Testis (tissue), 3 donors: ENCODE results near the gene SLC38A3. TPM values are rescaled to one million over a fixed set of nuclear protein-coding genes. Genes with fewer than 3 reads are reported as not detected.

Experiments used
- DNase-seq: peaks from one replicate; pipeline ENCODE4 v3.0.0-alpha.2; 2019
- H3K27ac ChIP-seq, 2 donors: fragments of 200-600 bp; sonication (generic); one replicate each; pipeline ENCODE4 v1.5.1; 2019
- H3K27me3 ChIP-seq: fragments of 200-600 bp; sonication (generic); one replicate; pipeline ENCODE4 v1.5.1; 2019
- H3K36me3 ChIP-seq: fragments of 200-600 bp; sonication (generic); one replicate; pipeline ENCODE4 v1.5.1; 2017; ENCODE audit warnings: low read depth; ENCODE audit errors: missing control alignments
- H3K4me1 ChIP-seq: fragments of 200-600 bp; sonication (generic); one replicate; pipeline ENCODE4 v1.5.1; 2019
- H3K4me3 ChIP-seq, 2 donors: fragments of 200-600 bp; sonication (generic); one replicate each; pipeline ENCODE4 v1.5.1; 2017 to 2019
- H3K9me3 ChIP-seq: fragments of 200-600 bp; sonication (generic); one replicate; pipeline ENCODE4 v1.5.1; 2017
- POLR2A ChIP-seq: fragments of 450-650 bp; IDR thresholded peaks from one replicate; pipeline ENCODE4 v1.6.1; 2017; ENCODE audit warnings: antibody characterized with exemption, mild to moderate bottlenecking, moderate library complexity
- WGBS, 2 donors: methylation state at CpG; one replicate each; pipeline ENCODE4 v1.1.5; 2018; 5-methylcytosine and 5-hydroxymethylcytosine counted together
- intact Hi-C: fragments of 100-400 bp; cut with DNase I; formaldehyde crosslinking; loops from one replicate; pipeline ENCODE4 v1.15.1; 2023; ENCODE audit warnings: low total_unique reads
- polyA plus RNA-seq: library from polyadenylated mRNA; stranded (reverse); fragments of 350-450 nt; fragmentation: Illumina TruSeq; extraction: RNeasy Lipid Tissue Mini Kit (QIAGEN cat#74804); gene quantifications from one replicate; pipeline ENCODE4 v1.2.3, GENCODE V29; 2014; ENCODE audit warnings: low read depth, low replicate concordance; ENCODE audit not compliant: insufficient read depth
- total RNA-seq, 2 donors: library from RNA; depleted of rRNA; stranded (reverse); fragments of >200 nt; gene quantifications; one replicate each; pipeline ENCODE4 v1.2.3, GENCODE V29; 2016
- TF ChIP-seq, protein P1 (sequence below), 3 experiments: fragments of 450-650 bp in 2 of 3; fragments of 200-600 bp in 1 of 3; sonication (generic) in 1 of 3; IDR thresholded peaks; one replicate each; pipeline ENCODE4 v1.5.1; 2016 to 2019; ENCODE audit warnings: antibody characterized with exemption in 3 of 3, mild to moderate bottlenecking in 2 of 3, moderate library complexity in 1 of 3

SLC38A3 gene
- total and polyA plus RNA-seq, 3 donors from 2014 or later: 3.4 to 5.4 (median 4.3) TPM

DNA sequence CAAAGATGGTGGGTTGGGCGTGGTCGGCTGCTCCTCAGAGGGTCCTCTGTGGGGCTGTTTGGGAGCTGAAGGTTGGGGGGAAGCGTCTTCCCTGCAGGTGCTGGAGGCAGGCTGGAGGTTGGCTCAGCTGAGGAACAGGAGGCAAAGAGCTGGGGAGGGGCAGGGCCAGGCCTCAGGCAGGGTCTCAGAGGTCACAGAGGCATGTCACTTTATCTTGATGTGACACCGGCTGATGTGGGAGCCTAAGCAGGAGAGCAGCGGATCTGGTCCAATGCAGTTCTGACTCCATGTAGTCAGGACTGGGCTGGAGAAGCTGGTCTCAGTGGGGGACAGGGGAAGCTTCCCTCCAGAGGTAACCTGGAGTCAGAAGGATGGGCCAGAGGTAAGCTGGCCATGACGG lies 21.3 kb upstream of the SLC38A3 start:
- TF ChIP-seq, protein P1, sequence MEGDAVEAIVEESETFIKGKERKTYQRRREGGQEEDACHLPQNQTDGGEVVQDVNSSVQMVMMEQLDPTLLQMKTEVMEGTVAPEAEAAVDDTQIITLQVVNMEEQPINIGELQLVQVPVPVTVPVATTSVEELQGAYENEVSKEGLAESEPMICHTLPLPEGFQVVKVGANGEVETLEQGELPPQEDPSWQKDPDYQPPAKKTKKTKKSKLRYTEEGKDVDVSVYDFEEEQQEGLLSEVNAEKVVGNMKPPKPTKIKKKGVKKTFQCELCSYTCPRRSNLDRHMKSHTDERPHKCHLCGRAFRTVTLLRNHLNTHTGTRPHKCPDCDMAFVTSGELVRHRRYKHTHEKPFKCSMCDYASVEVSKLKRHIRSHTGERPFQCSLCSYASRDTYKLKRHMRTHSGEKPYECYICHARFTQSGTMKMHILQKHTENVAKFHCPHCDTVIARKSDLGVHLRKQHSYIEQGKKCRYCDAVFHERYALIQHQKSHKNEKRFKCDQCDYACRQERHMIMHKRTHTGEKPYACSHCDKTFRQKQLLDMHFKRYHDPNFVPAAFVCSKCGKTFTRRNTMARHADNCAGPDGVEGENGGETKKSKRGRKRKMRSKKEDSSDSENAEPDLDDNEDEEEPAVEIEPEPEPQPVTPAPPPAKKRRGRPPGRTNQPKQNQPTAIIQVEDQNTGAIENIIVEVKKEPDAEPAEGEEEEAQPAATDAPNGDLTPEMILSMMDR (IDR thresholded peaks at IDR 0.05): no peak
- TF ChIP-seq POLR2A: no peak
- 87 to 92% methylated on average over 6 of the region's 6 CpGs for WGBS, 2 donors
- no peaks in the 10 kb centered on the region for H3K36me3 ChIP-seq

DNA sequence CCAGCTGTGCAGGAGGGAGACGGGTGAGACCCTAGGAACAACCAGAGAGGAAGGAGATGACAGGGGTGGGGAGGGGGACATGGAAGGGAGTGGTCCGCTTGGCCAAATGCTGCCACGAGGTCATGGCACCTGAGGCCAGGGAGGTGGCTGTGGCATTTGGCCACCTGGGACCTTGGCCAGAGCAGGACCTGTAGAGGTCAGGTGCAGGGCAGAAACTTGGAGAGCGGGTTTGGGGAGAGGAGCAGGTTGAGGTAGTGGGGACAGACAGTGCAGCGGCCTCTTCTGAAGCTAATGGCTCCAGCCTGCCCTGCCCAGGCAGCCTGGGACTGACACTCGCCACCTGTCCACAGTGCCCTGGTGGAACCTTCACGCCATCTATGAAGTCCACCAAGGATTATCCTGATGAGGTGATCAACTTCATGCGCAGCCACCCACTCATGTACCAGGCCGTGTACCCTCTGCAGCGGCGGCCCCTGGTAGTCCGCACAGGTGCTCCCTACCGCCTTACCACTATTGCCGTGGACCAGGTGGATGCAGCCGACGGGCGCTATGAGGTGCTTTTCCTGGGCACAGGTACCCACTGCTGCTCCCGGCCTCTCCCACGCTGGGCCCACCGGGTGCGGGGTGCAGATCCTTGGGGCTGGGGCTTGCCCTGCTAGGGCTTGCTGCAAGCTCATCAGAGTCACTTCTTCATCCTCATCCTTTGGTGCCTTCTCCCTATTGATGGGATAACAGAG lies 20.7 kb upstream of the SLC38A3 start:
- DNase-seq: no peak
- WGBS, 2 donors: 93 to 96% methylated on average over 19 to 21 of the region's 21 CpGs
- Histone ChIP-seq H3K9me3 (no peaks in the 10 kb centered on the region), H3K27me3 (no peaks in the 10 kb centered on the region), H3K36me3 (no peaks in the 10 kb centered on the region), H3K27ac (no peak overlapping the region), H3K4me1 (no peaks in the 10 kb centered on the region), H3K4me3 (no peak overlapping the region)
- intact Hi-C loops: no loop called here
- TF ChIP-seq, protein P1 (IDR thresholded peaks at IDR 0.05): no peak
- TF ChIP-seq POLR2A: no peak

More for the DNA sequence above, 21.3 kb upstream of the SLC38A3 start:
- no peak for DNase-seq
- no peak overlapping the region for H3K27ac ChIP-seq
- intact Hi-C loops: no loop called here
- H3K4me1 ChIP-seq: no peaks in the 10 kb centered on the region
- no peaks in the 10 kb centered on the region for H3K9me3 ChIP-seq
- H3K4me3 ChIP-seq: no peak overlapping the region
- no peaks in the 10 kb centered on the region for H3K27me3 ChIP-seq

DNA sequence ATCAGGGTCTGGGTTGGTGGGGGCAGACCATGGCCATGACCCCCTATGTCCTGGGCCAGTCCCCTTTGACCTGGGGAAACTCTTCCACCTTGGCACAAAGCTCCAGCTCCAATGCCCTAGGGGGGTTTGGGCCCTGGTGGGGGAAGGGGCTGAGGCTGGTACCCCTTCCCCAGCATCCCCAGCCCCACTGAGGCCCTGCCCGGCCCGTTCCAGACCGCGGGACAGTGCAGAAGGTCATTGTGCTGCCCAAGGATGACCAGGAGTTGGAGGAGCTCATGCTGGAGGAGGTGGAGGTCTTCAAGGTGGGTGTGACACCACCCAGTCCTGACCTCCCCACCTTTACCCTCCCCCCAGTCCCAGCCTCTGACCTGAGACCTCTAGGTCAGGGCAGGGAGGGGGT lies 19.8 kb upstream of the SLC38A3 start:
- no peaks in the 10 kb centered on the region for H3K4me1 ChIP-seq
- no peaks in the 10 kb centered on the region for H3K9me3 ChIP-seq
- H3K36me3 ChIP-seq: no peaks in the 10 kb centered on the region
- no peak overlapping the region for H3K4me3 ChIP-seq
- H3K27me3 ChIP-seq: no peaks in the 10 kb centered on the region
- TF ChIP-seq, protein P1 (IDR thresholded peaks at IDR 0.05): no peak
- TF ChIP-seq POLR2A: no peak
- H3K27ac ChIP-seq: no peak overlapping the region
- intact Hi-C loops: loop anchor here (5.0 kb wide), 1 partner anchor 63 kb away; no protein-coding TSS in a partner anchor
- DNase-seq: no peak
- WGBS, 2 donors: 100% methylated on average over 4 of the region's 4 CpGs; no CpG with 5 or more reads in 1 of the 2 donors

DNA sequence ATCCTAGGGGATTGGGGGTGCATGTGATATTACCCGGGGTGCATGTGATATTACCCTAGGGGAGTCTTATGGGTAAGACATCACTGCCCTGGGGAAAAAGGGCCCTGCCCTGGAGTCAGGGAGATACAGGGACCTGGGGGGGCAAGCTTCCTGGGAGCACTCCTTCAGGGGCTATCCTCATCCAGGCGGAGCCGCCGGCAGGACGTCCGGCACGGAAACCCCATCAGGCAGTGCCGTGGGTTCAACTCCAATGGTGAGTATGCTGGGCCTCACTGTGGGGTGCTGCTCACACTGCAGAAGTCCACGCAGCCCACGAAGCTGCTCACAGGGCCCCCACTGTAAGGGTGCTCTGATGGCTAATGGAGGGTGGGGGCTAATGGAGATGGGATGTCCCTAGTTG lies 19.0 kb upstream of the SLC38A3 start:
- WGBS, 2 donors: 100% methylated on average over 10 of the region's 10 CpGs; no CpG with 5 or more reads in 1 of the 2 donors
- no peaks in the 10 kb centered on the region for H3K36me3 ChIP-seq
- intact Hi-C loops: loop anchor here (5.0 kb wide), 1 partner anchor 64 kb away; no protein-coding TSS in a partner anchor

More for the DNA sequence above, 19.0 kb upstream of the SLC38A3 start:
- no peak for DNase-seq
- no peak for TF ChIP-seq POLR2A
- TF ChIP-seq, protein P1 (IDR thresholded peaks at IDR 0.05): no peak
- no peak overlapping the region for H3K27ac ChIP-seq
- H3K4me1 ChIP-seq: no peaks in the 10 kb centered on the region
- no peaks in the 10 kb centered on the region for H3K9me3 ChIP-seq
- H3K27me3 ChIP-seq: no peaks in the 10 kb centered on the region
- no peak overlapping the region for H3K4me3 ChIP-seq
